GM21360 (cell line): ENCODE data around the gene ITPKB.
A peak's percentile ranks its signal among the peaks of the same experiment; 100 is the strongest.

ENCODE experiments used
- ATAC-seq: cut with Tn5 transposase; IDR thresholded peaks from one replicate; pipeline ENCODE4 v1.9.1; 2021; ENCODE audit warnings: mild to moderate bottlenecking, moderate library complexity; ENCODE audit not compliant: unreplicated experiment

ITPKB gene

DNA sequence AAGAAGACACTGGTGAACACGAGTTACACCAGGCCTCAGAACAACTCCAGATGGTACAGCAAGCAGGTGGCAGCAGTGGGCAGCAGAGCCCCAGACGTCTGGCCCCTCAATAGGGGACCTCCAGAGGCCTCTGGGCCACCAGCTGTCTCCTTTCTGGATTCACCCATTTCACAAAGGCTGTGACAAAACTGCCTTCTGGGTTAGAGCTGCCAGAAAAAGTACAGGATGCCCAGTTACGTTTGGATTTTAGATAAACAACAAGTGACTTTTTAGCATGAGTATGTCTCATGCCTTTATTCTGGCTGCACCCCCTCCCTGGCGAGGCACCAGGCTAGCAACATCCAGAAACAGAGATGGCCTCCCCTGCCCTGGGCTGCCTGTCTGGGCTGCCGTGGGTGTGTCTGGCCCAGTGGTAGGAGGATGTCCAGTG is 30.1 kb downstream of the ITPKB start:
- ATAC-seq, result no peak

DNA sequence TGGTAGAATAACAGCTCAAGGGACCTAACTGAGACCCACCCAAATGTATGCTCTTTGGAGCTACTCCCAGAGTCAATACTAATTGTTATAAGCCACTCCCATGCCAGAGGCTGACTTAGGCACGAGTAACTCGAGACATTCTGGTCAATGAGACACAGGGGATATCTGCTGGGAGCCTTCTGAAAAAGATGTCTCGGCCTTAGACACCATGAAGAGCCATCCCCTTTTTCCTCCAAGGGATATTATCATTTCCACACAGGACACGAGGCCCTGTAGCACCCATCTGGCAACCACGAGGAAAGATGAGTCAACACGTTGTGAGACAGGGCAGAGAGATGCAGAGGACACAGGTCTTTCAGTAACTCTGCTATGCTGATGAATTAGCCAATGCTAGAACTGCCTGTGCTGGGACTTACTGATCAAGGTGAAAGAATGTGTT is 30.7 kb downstream of the ITPKB start:
- no peak for ATAC-seq

DNA sequence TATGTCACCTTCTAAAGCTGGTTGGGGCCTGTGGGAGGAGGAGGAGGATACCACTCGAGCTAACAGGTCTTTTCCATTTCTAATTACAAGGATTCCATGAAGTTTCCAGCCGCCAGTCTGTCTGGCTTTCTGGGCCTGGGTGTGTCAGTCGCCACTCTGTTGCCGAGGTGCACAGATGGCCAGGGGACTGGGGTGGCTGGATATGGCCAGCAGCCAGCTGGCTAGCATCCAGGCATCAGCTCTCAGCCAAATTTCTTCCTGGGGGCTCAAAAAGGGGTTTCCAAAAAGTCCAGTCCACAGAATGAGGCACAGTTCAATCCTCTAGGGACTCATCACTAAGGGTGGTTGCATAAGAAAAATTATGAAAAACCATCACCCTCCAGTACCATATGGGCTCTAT is 32.4 kb downstream of the ITPKB start:
- no peak for ATAC-seq

DNA sequence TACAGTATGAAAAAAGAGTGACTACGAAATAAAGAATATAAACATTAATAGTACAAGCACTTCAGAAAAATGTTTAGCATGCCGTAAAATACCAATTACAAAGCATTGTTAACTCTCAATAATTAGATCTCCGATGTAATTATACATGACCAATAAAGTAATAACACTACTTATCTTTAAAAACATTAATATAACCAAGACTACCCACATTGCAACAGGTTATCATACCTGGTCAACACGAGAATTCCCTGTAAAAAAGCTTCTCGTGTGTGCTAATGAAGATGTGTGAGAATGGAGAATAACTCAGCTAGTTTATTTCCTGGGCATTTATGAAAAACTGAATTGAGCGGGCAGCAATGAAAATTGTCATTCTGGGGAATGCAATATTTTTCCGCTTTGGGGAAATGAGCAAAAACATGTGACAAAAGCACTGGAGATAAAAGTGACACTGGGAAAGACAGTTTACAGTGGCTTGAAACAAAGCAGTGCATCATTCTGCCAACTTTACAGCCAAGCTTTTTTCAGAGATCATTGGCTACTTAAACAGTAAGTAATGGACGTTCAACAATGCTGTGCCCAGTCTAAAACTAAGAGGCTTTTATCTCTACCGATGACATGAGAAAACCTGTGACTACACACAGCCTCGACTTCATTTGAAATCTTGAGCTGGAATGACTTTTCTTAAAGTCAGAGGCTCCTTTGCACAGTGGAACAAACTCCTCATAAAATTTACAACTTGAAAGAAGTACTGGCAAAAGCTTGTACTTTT is 34.7 kb downstream of the ITPKB start:
- no peak for ATAC-seq

DNA sequence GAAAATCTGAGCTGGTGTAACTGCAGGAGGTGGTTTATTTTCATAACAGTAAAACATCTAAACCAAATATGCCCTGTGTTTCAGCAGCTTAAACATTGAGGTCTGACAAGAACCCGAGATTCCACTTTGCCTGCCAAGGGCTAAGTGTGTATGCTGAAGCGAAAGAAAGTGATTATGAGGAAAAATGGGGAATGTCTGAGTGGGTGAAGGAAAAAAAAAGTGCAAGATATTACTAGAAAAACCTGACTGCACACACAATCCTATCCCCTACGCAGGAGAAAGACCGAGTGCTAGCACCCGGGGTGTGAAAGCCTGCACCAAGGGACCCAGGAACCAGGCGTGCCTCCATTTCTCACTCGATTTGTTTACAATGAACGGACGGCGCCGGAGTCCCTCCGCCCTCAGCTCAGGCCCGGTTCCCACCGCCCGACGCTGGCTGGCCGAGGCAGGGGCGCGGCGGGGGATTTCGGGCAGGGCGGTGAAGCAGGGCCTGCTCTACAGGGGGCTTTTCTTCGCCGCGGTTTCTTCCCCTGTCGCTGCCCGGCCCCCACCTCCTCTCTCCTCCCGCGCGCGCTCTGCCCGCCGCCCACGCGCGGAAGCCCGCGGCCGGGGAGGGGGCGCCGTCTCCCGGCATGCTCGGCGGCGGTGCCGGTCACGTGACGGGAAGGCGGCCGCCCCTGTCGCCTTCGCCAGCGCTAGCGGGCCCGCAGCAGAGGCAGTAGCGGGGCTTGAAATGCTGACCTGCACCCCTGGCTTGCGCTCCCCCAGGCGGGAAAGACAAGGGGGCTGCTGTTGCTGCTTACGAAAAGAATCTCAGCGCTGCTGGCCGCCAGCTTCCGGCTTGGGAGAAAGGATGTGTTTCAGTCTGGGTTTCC is 35.9 kb downstream of the ITPKB start:
- ATAC-seq, result peak; percentile 62

DNA sequence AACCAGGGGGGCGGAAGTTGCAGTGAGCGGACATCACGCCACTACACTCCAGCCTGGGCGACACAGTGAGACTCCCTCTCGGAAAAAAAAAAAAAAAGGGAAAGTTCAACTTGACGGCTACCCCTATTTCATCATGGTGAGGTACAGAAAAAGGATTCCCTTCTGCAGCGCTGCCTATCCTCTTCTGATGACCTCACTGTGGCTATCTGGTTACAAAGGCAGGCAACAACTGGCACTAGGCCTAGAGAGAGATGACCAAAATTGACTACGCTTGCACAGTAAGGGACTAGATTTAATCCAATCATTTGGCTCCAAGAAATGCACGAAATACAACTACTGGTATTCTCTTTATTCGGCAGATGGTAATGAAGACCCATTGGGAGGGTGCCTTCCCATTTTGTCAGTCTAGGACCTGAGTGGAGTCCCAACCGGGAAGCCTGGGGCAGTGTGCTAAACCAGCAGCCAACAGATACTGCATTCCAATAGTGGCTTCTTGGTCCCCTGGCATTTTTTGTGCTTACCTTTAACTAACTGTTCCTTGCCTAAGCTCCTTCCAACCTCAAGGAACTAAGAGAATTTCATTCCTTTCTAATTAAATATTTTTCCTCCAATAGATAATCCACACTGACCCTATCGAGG is 36.6 kb downstream of the ITPKB start:
- ATAC-seq, result no peak

DNA sequence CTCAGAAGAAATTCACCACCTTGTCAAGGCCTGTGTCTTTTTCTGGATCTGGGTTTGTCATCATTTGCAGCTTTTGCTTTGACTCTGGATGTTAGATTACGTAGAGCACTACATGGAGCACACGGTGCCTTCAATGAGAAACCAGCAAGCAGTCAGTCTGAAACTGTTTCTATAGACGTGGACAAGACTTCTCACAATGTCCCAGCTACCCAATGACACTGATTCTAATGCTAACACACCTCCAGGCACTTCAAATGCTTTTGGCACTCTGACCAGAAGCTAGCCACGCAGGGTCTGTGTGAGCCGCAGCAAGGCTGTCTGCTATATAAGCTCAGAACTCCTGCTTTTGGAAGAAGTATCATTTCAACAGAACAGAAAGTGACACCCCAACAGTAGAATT is 38.2 kb downstream of the ITPKB start:
- ATAC-seq, result no peak

DNA sequence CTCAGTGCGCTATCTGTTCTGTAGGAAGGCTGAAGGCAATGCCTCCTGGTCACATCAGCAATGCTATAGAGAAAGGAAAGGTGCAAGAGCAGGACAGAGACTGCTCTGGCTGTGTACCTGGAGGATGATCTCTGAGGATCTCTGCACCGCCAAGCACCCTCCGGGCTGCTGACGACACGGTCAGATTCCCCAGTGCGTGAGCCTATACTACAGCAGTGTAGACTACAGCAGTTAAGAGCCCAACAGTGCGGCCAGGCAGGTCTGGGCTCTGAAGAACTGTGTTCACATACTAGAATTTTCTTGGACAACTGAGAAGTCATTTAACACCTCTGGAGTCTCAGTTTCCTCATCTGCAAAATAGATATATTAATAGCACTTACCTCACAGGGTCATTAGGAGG is 39.9 kb downstream of the ITPKB start:
- ATAC-seq, result no peak

DNA sequence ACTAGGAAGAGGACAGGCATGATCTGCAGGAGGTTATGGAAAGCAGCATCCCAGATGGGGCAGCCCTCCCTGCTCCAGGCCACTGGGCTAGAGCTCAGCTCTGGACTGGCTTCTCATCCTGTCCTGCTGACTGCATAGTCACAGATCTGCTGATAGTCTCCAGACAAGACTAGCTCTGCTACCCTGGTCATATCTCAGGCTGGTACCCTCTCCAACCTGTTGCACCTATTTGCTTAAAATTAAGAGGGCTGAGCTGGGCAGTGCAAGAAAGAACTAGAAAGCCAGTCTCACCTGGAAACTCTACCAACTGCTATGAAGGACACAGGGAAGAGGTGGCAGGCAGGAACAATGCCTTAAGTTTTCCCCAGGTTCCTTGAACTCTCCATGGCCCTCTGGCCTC is 40.4 kb downstream of the ITPKB start:
- ATAC-seq, result no peak

DNA sequence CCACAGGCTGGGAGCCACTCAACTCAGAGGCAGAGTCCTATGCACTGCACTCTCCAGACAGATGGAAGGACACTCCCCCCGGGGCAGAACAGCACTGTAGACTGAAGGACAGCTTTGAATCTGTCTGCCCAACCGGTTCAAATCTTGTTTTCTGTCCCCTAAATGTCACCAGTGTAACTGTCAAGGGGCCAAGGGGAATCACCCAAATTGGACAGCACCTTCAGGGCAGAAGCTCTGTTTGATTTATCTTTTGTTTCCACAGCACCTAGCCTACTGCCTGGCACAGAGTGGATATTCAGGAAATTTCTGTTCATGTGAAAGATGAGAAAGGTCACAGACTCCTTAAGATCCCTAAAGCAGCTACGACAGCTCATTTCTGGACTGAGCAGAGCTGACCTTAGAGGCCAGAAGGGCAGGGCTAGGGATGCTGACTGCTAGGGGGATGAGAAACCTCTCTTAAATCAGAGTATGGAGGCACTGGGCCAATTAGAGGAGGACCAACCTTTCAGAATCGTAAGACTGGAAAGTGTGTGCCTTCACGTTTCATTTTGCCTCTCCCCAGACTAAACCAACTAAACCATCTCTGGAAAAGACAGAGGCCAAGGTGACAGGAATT is 41.0 kb downstream of the ITPKB start:
- peak; percentile 10 for ATAC-seq

DNA sequence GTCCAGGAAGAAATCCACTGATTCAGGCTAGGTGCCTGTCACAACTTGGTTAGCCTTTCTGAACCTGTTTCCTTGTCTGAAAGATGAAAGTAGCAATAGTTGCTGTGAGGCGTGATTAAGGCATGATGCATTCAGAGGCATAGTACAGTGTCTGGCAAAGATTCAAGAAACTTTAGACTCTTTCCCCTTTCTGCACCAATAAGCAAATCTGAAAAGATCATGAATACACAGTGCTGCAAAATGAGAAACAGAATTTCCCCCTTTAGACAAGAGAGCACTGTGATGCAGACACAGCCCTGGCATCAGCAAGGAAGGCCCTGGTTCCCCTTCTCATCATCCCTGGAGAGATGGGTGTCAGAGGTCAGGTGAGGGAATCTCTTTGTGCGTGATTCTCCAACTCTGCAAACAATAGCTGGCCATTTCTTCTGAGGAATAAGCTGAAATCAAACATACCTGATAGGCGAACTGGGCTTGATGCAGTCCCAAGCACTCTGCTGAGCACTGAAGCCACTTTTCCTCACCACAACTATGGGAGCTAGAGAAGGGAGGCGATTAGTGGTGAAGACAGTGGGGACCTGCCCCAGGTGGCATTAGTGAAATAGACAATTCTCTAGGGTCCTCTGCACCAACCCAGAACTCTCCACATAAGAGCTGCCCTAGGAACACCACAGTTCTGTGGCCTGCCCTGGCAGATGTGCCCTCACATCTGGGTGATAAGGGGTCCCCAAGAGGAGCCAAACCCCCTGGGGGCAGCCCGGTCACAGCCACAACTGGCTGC is 41.7 kb downstream of the ITPKB start:
- ATAC-seq, result peak; percentile 57

DNA sequence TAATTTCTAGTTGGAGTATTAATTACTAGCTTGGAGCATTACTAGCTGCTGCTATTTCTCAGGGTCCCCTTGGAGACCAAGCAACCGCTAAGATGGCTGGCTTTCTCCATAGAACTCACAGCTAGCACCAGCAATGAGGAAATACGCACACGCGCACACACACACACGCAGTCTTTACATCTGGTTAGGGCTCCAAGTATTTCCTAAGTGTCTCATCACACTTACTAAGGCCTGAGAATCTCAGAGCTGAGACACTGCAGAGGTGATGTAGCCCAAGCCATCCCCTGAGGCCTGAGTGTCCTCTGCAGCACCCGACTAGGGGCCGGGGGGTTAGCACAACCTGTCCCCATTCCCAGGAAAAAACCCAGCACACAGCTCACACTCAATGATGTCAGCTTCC is 42.5 kb downstream of the ITPKB start:
- ATAC-seq, result no peak

DNA sequence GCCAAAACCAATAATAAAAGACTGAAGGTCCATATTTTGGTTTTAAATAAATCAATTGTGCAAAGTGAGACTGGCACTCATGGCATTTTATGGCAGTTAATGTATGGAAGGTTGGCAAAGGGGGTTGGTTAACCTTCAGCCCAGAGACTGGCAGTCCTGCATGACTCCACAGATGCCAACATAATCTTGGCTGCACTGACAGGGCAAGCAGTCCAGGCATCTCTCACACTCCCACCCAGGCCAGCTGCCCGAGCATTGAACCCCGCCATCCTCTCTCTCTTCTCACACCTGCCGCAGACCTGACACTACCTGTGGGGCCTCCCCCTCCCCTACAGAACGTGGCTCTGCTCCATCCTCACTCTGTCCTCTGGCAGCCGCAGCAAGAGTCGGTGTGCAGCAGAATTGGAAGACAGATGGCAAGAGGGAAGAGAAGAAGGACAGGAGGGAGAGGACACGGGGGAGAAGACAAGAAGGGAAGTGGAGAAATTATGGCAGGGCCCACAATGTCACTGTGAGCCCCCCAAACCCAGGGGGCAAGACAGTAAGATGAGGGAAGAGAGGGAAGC is 43.7 kb downstream of the ITPKB start:
- ATAC-seq, result no peak

DNA sequence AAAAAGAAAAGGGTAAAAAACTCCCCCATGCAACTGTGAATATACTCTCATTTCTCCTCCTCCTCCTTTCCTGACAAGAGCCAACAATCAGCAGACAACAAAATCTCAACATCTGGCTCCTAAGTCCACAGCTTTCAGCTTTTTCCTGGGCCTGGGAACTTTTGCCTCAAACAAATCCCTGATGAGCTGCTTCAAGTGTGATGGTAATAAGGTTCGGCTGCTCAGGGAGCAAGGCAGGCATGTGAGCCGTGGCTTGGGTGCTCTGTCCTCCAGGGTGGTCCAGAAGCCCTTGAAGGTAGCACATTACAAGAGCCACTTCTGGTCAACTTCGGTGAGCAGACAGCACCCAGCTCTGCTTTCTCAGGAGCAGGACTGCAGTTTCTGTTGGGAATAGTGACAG is 46.3 kb downstream of the ITPKB start:
- ATAC-seq, result no peak

DNA sequence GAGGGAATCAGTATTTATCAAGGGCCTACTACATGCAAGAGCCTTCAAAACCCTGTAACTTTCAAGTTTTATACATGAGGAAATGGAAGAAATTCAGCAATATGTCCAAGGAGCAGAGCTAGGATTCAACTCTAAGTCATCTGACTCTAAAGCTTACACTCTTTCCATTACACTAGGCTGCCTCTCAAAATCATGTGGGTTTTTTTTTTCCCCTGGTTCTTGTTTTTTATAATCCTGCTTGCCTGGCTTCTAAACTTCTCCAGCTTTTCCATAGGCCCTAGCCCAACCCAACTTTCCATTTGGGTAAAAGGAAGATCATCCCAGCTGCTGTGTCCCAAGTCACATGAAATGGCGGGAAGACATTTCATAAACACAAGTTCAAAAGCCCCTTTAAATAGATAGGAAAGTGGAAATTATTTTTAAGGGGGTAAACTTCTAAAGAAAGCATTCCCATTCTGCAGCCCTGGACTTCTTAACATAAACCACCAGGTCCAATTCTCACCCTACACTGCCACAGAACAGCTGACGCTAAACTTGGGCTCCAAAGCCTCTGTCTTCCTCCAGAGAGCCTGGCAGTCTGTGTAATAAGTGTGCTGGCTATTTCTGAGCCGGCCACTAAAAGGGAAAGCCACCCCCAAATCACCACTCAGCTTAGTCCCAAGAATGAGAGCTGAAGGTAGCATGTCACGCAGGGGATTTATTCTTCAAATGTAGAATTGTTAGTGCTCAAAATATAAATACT is 46.9 kb downstream of the ITPKB start:
- no peak for ATAC-seq

DNA sequence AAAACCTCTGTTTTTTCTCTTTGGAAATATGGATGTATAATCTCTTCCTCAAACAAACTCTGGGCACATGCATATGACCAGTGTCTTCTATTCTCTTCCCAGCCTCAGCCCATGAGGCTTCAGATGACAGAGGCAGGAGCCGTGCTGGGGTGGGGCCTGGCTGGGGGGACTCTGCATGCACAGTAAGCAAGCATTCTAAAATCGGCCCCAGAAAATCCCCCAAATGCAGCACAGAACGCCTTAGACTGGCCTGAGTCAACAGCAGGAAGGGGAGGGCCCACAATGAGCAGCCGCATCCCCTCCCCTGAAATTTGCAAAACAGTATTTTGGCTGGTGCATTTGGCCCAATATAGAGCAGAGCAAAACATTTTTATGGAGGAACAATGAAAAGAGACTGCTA is 47.8 kb downstream of the ITPKB start:
- ATAC-seq, result peak; percentile 54

DNA sequence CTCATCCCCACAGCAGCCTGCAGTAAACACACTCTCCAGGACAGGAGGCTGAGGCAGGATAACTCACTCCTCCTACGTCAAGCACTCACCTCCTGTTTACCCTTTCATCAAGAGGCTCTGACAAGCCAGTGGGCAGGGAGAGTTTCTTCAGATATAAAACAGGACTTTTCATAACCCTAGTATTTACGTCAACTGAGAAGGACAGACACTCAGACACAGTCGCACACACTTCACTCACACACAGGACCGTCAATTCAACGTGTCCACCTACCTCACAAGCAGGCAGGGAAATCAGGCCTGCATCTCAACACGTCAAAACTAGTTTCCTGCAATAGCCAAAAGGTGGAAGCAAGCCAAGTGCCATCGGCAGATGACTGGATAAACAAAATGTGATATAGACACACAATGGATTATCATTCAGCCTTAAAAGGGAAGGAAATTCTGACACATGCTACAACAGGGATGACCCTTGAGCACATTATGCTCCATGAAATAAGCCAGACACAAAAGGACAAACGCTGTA is 48.6 kb downstream of the ITPKB start:
- no peak for ATAC-seq

DNA sequence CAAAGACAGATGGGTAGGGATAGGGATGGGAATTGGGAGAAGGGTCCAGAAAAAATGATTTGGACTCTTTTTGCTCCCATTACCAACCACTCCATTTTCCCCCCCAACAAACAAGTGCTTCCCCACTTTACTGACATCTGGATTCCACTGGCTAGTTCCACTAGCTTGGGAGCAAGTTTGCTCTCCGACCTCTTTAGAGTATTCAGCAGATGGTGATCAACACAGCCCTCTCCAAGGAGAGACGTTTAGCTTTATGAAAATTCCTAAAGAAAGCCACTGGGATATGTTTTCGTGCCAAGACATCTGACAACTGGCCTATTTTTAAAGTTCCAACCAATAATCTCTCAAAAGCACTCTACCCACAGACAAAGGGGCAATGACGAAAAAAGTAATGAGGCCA is 50.3 kb downstream of the ITPKB start:
- ATAC-seq, result no peak

DNA sequence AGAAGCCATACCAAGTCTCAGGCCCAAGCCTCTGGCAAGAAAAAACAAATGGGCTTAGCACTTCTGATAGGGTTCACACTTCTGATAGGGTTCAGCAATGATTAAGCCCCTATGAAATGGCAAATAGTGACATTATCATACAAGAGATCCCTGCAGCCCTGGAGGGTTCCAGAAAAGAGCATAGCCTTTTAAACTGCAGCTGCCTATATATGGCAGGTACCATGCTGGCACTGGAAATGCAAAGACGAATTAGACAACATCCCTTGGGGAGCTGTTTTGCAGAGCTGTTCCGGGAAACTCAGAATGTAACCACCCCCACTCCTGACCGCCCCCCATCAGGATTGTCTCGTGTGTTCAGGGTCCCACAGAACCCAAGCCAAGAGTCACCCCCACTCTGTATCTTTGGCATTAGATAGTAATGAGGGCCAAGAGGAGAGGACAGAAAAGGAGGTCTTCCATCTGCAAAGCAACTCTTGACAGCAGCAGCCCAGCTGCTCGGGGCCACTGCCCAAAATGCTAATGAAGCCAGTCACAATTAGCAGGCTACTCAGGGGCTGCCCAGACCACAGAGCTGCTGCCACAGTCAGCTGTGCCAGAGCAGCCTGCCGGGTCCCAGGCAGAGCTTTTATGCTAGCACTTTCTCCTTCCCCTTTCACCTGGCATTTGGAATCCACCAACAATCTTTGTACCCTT is 50.9 kb downstream of the ITPKB start:
- no peak for ATAC-seq
